HepG2 (cell line): ENCODE results near the gene NOCT.

Experiments
- CREB1 ChIP-seq, 2 experiments: fragments of 450-650 bp in 1 of 2; IDR thresholded peaks; 2 replicates each; pipeline ENCODE4 v1.6.1; 2016 to 2017; ENCODE audit warnings: control low read depth in 1 of 2, mild to moderate bottlenecking in 1 of 2, missing compliant biosample characterization in 1 of 2, missing genetic modification characterization in 1 of 2
- FOXJ3 ChIP-seq: sonication (generic); formaldehyde crosslinking; IDR thresholded peaks from 2 replicates; pipeline ENCODE4 v1.4.0; 2020; ENCODE audit warnings: missing genetic modification reagents, mild to moderate bottlenecking, borderline replicate concordance
- IKZF4 ChIP-seq: sonication (generic); formaldehyde crosslinking; IDR thresholded peaks from 2 replicates; pipeline ENCODE4 v1.5.1; 2020; ENCODE audit warnings: borderline replicate concordance, mild to moderate bottlenecking, low read depth, missing genetic modification reagents; ENCODE audit errors: not compliant biosample characterization
- RBM39 ChIP-seq: fragments of 200-400 bp; formaldehyde crosslinking; IDR thresholded peaks from one replicate; pipeline ENCODE4 v1.6.1; 2018; ENCODE audit warnings: antibody characterized with exemption, mild to moderate bottlenecking, low read depth, low read length; ENCODE audit not compliant: poor library complexity, severe bottlenecking
- TBX3 ChIP-seq: fragments of 450-650 bp; IDR thresholded peaks from 2 replicates; pipeline ENCODE4 v1.6.1; 2017; ENCODE audit warnings: antibody characterized with exemption, mild to moderate bottlenecking, inconsistent platforms, borderline replicate concordance
- ZNF530 ChIP-seq: sonication (generic); formaldehyde crosslinking; IDR thresholded peaks from 2 replicates; pipeline ENCODE4 v1.5.0; 2020; ENCODE audit warnings: low read depth, mild to moderate bottlenecking, missing genetic modification reagents
- TF ChIP-seq, protein P1 (sequence below): sonication (generic); formaldehyde crosslinking; IDR thresholded peaks from 2 replicates; pipeline ENCODE4 v1.5.1; 2020; ENCODE audit warnings: mild to moderate bottlenecking, missing genetic modification reagents, moderate library complexity
- TF ChIP-seq, protein P2 (sequence below): sonication (generic); formaldehyde crosslinking; IDR thresholded peaks from 2 replicates; pipeline ENCODE4 v1.5.0; 2020; ENCODE audit warnings: mild to moderate bottlenecking, missing genetic modification reagents, moderate library complexity

DNA sequence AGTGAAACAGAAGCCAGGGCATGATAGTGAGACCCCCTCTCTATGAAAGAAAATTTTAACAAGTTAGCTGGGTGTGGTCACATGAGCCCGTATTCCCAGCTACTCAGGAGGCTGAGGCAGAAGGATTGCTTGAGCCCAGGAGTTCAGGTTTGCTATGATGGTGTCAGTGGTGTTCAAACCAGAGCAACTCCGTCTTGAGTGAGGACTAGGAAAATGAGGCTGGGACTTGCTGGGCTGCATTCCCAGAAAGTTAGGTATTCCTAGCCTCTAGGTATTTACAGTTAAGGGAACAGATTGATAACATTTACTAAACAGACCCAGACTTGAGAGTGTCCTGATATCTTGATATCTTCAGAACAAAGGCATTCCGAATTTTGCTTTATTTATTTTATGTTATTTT is 37.0 kb upstream of the NOCT start:
- TF ChIP-seq, protein P1, sequence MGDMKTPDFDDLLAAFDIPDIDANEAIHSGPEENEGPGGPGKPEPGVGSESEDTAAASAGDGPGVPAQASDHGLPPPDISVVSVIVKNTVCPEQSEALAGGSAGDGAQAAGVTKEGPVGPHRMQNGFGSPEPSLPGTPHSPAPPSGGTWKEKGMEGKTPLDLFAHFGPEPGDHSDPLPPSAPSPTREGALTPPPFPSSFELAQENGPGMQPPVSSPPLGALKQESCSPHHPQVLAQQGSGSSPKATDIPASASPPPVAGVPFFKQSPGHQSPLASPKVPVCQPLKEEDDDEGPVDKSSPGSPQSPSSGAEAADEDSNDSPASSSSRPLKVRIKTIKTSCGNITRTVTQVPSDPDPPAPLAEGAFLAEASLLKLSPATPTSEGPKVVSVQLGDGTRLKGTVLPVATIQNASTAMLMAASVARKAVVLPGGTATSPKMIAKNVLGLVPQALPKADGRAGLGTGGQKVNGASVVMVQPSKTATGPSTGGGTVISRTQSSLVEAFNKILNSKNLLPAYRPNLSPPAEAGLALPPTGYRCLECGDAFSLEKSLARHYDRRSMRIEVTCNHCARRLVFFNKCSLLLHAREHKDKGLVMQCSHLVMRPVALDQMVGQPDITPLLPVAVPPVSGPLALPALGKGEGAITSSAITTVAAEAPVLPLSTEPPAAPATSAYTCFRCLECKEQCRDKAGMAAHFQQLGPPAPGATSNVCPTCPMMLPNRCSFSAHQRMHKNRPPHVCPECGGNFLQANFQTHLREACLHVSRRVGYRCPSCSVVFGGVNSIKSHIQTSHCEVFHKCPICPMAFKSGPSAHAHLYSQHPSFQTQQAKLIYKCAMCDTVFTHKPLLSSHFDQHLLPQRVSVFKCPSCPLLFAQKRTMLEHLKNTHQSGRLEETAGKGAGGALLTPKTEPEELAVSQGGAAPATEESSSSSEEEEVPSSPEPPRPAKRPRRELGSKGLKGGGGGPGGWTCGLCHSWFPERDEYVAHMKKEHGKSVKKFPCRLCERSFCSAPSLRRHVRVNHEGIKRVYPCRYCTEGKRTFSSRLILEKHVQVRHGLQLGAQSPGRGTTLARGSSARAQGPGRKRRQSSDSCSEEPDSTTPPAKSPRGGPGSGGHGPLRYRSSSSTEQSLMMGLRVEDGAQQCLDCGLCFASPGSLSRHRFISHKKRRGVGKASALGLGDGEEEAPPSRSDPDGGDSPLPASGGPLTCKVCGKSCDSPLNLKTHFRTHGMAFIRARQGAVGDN: no peak
- TF ChIP-seq IKZF4 (no peak), TBX3 (no peak), RBM39 (no peak), FOXJ3 (no peak), ZNF530 (CRISPR knock-in tag) (no peak), CREB1 (IDR thresholded peaks at IDR 0.05) (no peak), CREB1 (CRISPR knock-in tag; IDR thresholded peaks at IDR 0.05) (no peak)
- TF ChIP-seq, protein P2, sequence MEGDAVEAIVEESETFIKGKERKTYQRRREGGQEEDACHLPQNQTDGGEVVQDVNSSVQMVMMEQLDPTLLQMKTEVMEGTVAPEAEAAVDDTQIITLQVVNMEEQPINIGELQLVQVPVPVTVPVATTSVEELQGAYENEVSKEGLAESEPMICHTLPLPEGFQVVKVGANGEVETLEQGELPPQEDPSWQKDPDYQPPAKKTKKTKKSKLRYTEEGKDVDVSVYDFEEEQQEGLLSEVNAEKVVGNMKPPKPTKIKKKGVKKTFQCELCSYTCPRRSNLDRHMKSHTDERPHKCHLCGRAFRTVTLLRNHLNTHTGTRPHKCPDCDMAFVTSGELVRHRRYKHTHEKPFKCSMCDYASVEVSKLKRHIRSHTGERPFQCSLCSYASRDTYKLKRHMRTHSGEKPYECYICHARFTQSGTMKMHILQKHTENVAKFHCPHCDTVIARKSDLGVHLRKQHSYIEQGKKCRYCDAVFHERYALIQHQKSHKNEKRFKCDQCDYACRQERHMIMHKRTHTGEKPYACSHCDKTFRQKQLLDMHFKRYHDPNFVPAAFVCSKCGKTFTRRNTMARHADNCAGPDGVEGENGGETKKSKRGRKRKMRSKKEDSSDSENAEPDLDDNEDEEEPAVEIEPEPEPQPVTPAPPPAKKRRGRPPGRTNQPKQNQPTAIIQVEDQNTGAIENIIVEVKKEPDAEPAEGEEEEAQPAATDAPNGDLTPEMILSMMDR: no peak
